Mammary epithelial cell (primary cell): Measurements from ENCODE around the gene ERMARD.

Experiments used
- EZH2 ChIP-seq: IDR thresholded peaks from 2 replicates; pipeline ENCODE4 v1.6.1; 2012; ENCODE audit warnings: low read length, inconsistent platforms, borderline replicate concordance
- TF ChIP-seq, protein P1 (sequence below), 2 donors: IDR thresholded peaks in 1 of 2; conservative IDR thresholded peaks in 1 of 2; 2 replicates each; pipeline ENCODE4 v1.5.1; 2011 to 2012; ENCODE audit warnings: inconsistent platforms in 2 of 2, low read length in 2 of 2, mild to moderate bottlenecking in 2 of 2, control low read depth in 1 of 2, low read depth in 1 of 2; ENCODE audit not compliant: insufficient read depth in 1 of 2; ENCODE audit errors: extremely low read depth in 1 of 2

DNA sequence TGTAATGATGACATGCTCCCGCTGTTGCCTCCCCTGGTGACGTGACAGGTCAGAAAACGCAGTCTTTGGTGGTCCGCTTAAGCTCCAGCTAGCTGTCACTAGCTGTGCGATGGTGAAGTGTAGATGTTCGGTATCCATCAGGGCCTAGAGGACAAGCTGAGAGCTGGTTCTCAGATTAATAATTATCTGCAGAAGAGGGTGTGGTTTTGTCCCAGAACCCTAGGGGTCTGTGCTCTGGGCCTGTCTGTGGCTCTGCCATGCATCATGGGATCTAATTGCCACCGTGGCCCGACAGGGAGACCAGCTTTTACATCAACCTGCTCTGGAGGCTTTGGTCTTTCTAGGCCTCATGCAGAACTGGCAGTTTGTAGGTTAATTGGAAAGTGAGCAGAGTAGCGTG, 34.1 kb downstream of the ERMARD start:
- TF ChIP-seq, protein P1, sequence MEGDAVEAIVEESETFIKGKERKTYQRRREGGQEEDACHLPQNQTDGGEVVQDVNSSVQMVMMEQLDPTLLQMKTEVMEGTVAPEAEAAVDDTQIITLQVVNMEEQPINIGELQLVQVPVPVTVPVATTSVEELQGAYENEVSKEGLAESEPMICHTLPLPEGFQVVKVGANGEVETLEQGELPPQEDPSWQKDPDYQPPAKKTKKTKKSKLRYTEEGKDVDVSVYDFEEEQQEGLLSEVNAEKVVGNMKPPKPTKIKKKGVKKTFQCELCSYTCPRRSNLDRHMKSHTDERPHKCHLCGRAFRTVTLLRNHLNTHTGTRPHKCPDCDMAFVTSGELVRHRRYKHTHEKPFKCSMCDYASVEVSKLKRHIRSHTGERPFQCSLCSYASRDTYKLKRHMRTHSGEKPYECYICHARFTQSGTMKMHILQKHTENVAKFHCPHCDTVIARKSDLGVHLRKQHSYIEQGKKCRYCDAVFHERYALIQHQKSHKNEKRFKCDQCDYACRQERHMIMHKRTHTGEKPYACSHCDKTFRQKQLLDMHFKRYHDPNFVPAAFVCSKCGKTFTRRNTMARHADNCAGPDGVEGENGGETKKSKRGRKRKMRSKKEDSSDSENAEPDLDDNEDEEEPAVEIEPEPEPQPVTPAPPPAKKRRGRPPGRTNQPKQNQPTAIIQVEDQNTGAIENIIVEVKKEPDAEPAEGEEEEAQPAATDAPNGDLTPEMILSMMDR (conservative IDR thresholded peaks at IDR 0.05 in 1 of 2, IDR thresholded peaks at IDR 0.05 in 1 of 2; ENCODE audit: extremely low read depth in 1 of 2, insufficient read depth in 1 of 2, low read depth in 1 of 2, low read length in 2 of 2), result no peak
- no peak for TF ChIP-seq EZH2
